ENCODE measurements around the gene CLMN. TPM values are rescaled to one million over a fixed set of nuclear protein-coding genes. Genes with fewer than 3 reads are reported as not detected.
"Not testable (repeated sequence)": the region's sequence is repeated elsewhere in the genome, so short reads cannot be mapped to it uniquely, and the experiment has no call there.

CLMN gene
- total RNA-seq, 1 donor from 2014 or later, result 9.0 TPM

DNA sequence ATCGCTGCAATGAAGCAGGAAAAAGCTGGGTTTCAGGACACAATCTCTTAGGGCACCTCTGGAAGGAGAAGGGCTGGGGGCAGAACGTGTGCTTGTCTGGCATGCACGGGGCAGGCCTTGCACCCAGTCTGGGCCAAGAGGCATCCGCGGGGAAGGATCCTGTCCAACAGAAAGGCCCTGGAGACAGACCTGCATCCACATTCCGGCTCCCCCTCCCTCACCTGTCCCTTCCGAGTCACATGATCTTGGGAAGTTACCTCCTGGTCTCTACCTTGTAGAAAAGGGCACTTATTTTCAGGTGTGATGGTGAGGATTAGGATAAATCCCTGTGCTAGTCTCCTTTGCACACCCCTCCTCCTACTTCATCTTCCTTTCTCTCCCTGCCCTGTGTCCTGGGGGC is 25.4 kb downstream of the CLMN start:
- ATAC-seq (ENCODE audit: poor library complexity) (no peak), DNase-seq (no peak)
- intact Hi-C loops (cut with DNase I), result no loop called here

DNA sequence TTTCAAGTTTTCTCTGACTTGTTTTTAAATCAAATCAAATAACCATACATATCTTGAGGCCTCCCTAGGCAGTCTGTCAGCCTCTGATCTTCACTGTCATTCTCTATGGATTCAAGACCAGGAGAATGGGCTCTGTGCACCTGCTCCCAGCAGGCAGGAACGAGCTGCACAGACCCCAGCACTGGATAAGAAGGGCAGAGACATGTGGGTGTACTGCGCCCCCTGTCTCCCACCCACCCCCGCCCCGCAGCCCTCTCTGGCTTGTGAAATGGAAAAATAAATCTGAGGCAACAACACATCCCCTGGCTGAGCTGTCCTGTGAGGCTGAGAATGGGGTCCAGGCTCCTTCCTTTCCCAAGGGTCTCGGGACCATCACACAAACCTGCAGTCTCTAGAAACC is 26.3 kb downstream of the CLMN start:
- DNase-seq (no peak), ATAC-seq (ENCODE audit: poor library complexity) (no peak)
- intact Hi-C loops (cut with DNase I), result no loop called here

DNA sequence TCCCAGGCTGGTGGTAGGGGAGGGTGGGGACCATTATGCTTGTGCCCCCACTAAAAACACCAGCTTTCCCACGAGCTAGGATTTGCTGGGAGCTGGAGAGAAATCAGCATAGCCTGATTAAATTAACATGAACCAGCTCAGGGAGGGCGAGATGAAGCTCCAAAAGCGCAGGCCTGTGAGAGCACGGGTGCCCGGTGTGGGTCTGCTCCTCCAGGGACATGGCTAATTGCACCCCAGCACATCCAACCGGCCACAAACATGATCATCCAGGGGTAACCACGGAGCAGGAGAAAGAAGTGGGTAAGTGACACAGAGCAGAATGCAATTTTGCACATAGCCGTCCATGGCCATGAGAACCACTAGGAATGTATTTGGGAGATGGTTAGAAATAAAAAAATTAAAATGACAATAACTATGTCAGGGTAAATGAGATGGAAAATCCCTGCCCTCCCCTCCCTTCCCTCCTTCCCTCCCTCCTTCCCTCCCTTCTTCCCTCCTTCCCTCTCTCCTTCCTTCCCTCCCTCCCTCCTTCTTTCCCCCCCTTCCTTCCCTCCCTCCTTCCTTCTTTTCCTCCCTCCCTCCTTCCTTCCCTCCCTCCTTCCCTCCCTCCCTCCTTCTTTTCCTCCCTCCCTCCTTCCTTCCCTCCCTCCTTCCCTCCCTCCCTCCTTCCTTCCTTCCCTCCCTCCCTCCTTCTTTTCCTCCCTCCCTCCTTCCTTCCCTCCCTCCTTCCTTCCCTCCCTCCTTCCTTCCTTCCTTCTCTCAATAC is 26.9 kb downstream of the CLMN start:
- no peak for DNase-seq
- intact Hi-C loops (cut with DNase I), result no loop called here
- ATAC-seq (ENCODE audit: poor library complexity), result no peak

DNA sequence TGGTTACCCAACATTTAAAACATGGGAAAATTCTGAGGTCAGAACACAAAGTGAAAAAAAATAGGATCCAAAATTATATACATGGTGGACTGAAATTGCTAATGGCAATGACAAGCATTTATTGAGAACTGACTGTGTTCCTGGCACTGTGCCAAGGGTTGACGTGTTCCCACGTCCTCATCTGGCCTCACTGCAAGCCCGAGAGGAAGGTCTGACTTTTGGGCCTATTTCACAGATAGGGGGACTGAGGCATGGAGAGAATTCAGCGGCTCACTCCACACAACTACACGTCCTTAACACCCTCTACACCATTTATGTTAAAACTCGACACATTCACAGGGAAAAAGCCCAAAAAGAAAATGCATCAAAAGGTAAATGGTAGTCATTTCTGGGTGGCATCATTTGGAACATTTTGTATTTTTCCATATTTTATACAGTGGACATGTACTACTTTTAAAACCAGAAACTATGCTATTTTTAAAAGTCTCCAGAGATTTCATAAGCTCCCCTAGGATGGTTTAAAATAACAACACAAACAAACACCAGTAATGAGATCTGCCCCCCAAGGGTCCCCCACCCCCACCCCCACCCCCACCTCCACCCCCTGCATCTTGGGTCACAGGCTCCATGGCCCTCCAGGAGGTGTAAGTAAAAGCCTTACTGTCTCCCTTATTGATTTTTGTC is 27.7 kb downstream of the CLMN start:
- DNase-seq, result peak; percentile 84
- peak; percentile 57 for ATAC-seq (ENCODE audit: poor library complexity)
- intact Hi-C loops (cut with DNase I), result no loop called here

DNA sequence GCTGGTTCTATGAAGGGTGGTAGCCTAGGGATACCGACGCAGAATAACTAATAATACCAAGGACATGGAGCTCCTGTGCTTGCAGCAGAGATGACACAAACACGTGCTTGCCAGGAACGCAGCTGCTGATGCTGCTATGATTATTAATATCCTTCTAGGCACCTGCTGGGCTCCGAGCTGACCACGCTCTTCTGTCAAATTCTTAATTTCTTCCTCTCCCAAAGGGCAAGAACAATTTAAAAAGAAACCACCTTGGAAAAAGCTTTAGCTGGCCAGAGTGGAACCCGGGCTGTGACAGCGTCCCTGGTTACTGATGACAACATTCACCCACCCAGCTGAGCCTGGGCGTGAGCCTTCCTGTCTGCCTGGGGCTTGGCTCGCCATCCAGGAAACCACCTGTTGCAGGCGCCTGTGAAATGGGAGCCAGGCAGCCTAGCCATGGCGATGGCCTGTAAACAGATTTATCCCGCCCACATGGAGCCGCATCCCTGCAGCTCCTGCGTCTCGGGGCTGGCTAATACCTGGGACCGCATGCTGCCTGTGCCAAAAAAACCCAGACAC is 28.8 kb downstream of the CLMN start:
- intact Hi-C loops (cut with DNase I), result no loop called here

DNA sequence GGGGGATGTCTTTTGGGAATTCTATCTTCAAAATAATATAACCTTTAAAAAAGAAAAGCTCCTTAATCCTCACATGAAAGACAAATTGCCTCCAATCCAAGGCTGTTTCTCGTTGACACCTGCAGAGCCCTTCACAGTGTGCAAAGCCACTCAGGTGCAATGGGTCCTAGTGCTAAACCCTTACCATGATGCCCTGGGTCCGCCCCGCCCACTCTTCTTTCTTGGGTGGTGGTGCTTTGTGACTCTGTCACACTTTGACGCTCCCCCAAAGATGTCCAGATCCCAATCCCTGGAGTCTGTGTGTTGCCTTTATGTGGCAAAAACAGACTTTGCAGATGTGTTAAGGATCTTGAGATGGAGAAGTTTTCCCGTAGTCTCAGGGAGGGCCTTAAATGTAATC is 29.7 kb downstream of the CLMN start:
- no peak for ATAC-seq (ENCODE audit: poor library complexity)
- no peak for DNase-seq
- intact Hi-C loops (cut with DNase I), result no loop called here

More for the DNA sequence above, 28.8 kb downstream of the CLMN start:
- peak; percentile 73 for DNase-seq
- peak; percentile 63 for ATAC-seq (ENCODE audit: poor library complexity)

DNA sequence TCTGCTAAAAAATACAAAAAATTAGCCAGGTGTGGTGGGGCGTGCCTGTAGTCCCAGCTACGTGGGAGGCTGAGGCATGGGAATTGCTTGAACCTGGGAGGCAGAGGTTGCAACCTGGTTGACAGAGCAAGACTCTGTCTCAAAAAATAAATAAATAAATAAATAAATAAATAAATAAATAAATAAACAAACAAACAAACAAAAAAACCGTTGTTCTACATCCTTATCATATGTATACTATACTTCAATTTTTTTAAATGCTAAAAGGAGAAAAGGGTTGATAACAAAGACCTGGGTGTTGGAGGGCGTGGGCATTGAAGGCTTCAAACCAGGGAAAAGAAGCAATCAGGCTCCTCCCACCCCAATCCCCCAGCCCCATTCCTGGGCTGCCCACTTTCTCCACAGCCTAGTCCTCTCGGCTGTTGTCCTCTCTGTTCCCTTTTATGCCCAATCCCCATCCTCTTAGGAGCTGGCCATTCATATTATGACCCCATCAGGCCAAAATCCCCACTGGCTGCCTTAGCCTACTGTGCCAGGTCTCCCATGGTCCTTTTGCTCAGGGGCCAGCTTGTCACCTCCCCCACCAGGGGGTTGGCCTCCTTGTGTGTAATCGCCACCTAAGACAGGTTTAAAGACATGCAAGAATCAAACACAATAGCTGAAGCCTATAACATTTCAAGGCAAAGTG is 30.2 kb downstream of the CLMN start:
- DNase-seq (no peak), ATAC-seq (ENCODE audit: poor library complexity) (no peak)
- intact Hi-C loops (cut with DNase I), result no loop called here

DNA sequence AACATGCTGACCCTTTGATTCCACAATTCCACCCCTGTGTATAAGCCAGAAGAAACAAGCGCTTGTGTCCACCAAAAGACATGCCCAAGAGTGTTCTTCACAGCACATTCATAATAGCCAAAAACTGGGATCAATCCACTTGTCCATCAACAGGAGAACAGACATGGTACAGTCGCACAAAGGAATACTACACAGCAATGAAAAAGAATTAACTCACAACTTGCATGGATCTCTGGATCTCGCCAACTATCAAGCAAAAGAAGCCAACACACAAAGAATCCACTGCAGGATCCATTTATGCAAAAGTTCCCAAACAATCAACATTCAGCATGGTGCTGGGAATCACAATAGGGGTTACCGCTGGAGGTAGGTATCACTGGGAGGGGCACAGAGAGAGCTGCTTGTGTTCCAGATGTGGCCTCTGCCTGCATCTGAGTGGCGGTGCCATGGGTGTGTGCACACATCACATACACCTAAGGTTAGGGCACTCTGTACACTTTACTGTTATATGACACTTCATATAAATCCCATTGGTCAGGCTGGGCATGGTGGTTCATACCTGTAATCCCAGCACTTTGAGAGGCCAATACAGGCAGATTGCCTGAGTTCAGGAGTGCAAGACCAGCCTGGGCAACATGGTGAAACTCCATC is 30.9 kb downstream of the CLMN start:
- DNase-seq (no peak), ATAC-seq (ENCODE audit: poor library complexity) (no peak)
- intact Hi-C loops (cut with DNase I), result no loop called here

DNA sequence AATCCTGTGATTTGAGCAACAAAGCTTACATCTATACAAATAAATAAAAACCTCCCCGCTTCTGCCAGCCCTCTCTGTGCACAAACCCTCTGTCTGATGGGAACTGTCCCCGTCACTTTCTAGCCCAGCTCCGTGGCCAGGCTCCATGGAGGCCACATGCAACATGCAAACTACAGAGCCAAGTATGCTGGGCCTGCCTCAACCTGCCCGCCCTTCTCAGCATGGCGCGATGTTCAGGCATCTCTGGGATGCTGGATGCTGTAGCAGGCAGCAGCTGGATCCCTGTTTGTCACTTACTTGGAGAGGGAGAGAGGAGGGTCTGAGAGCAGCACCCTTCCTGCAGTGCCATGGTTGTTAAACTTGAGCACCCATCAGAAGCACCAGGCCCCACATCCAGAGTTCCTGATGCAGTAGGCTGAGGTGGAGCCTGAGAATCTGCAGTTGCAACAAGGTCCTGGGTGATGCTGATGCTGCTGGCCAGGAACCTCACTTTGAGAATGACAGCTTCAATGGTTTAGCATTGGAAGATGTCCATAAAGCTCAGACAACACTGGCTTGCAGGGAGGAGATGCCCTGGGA is 32.4 kb downstream of the CLMN start:
- DNase-seq (no peak), ATAC-seq (ENCODE audit: poor library complexity) (no peak)
- intact Hi-C loops (cut with DNase I), result no loop called here

DNA sequence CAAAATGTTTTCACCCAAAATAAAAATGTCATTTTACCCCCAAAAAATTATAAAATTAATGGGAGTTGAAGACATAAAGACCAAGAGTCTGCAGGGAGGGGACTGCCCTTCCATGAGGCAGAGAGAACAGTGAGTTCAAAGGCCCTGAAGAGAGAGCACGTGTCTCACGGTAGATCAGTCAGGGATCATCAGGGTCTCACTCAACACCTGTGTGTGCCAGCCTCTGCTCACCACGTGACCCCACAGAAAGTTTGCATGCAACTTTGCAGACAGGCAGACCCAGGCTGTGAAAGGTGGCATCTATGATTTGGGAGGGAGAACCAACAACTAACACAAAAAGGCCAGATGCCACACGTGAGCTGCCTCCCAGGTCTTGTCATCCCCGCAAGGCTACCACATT is 33.1 kb downstream of the CLMN start:
- intact Hi-C loops (cut with DNase I), result no loop called here
- ATAC-seq (ENCODE audit: poor library complexity), result peak; percentile 31
- DNase-seq, result no peak

DNA sequence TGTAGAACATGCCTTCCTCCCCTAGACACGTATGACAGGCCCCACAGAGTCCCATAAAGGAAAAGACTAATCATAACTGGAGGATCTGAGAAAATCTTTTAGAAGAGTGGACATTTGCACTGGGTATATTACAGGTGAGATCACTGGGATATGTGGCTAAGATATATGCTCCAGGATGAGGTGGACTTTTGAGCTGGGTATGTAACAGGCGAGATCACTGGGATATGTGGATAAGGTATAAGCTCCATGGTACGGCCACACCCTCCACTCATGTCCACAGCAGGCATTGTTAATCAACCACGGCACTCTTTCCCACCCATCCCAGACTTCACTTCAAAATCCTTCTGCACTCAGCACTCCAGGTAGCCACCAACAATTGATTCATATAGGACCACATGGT is 34.1 kb downstream of the CLMN start:
- ATAC-seq (ENCODE audit: poor library complexity) (no peak), DNase-seq (no peak)

DNA sequence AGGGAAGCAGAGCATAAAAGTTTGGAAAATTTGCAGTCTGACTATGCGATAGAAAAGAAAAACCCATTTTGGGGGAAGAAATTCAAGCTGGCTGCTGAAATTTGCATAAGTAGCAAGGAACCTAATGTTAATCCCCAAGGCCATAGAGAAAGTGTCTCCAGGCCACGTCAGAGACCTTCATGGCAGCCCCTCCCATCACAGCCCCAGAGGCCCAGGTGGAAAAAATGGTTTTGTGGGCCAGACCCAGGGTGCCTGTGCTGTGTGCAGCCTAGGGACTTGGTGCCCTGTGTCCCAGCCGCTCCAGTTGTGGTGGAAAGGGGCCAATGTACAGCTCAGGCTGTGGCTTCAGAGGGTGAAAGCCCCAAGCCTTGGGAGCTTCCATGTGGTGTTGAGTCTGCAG is 35.9 kb downstream of the CLMN start:
- intact Hi-C loops (cut with DNase I); DNase-seq; ATAC-seq (ENCODE audit: poor library complexity): not testable (repeated sequence)

More for the DNA sequence above, 34.1 kb downstream of the CLMN start:
- intact Hi-C loops (cut with DNase I), result no loop called here

DNA sequence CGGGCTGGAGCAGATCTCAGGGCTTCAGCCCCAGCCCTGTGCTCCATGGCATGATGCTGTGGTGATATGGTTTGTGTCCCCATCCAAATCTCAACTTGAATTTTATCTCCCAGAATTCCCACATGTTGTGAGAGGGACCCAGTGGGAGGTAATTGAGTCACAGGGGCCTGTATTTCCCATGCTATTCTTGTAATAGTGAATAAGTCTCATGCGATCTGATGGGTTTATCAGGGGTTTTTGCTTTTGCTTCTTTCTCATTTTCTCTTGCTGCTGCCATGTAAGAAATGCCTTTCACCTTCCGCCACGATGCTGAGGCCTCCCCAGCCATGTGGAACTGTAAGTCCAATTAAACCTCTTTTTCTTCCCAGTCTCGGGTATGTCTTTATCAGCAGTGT is 36.7 kb downstream of the CLMN start:
- ATAC-seq (ENCODE audit: poor library complexity); DNase-seq; intact Hi-C loops (cut with DNase I): not testable (repeated sequence)

DNA sequence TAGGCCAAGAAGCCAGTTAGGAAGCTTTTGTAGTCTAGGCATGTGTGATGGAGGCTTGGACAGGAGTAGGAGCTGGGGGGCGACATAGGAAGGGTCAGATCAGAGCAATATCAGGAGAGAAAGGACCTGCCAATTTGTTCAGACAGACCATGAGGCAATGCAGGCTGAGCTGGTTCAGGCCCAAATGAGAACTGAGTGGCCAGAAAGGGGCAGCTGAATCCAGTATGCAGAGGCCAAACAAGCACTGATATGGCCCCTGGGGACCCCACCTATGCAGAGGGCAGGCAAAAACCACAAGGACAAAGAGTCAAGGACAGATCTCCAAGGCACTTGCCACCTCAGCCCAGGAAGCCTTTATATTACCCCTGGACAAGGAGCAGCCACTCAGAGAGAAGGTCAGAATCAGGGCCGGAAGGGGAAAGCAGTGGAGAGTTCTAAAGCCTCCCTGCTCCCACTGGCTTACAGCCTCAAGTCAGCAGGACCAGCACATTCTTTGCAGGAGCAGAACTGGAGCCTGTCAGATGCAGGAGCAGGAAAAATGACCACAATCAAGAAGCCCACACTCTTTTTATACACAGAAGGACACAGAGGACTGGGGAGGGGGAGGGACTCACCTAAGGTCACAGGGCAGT is 37.2 kb downstream of the CLMN start:
- ATAC-seq (ENCODE audit: poor library complexity), result peak; percentile 45
- DNase-seq, result no peak
- intact Hi-C loops (cut with DNase I), result no loop called here

DNA sequence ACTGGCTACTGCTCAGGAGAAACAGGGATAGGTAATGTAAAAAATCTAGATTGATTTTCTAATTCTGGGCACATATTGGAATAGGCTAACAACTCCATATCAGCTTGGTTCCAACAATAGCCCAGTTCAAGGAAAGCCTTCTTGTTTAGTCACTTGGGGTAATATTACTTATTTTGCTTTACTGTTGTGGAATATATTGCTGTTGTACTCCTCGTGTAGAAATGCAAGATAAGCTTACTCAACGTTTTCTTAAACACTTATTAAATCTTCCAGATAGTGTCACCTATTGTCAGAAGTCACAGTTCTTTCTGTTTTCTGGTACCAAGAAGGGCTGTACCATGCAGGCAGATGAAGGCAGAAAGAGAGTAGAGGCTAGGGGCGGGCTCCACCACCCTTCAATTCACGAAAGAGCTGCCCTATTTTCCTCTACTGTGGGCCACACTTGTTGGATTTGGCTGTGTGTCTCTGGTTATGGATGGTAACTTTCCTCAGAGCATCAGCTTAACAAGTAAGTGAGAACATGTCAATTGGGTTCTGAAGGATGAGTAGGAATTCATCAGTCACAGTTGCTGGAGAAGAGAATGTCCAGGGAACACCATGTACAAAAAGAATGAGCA is 38.0 kb downstream of the CLMN start:
- ATAC-seq (ENCODE audit: poor library complexity), result no peak
- intact Hi-C loops (cut with DNase I), result no loop called here
- no peak for DNase-seq

DNA sequence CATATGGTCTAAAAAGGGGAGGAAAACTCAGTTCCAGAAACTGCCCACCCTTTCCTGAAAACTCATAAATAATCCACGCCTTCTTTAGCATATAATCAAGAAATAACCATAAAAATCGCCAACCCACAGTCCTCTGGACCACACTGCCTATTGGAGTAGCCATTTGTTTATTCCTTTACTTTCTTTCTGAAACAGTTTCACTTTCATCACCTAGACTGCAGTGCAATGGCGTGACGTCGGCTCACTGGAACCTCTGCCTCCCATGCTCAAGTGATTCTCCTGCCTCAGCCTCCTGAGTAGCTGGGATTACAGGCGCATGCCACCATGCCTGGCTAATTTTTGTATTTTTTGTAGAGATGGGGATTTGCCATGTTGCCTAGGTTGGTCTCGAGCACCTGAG is 44.2 kb downstream of the CLMN start:
- DNase-seq, result no peak
- intact Hi-C loops (cut with DNase I), result no loop called here
- ATAC-seq (ENCODE audit: poor library complexity), result no peak

DNA sequence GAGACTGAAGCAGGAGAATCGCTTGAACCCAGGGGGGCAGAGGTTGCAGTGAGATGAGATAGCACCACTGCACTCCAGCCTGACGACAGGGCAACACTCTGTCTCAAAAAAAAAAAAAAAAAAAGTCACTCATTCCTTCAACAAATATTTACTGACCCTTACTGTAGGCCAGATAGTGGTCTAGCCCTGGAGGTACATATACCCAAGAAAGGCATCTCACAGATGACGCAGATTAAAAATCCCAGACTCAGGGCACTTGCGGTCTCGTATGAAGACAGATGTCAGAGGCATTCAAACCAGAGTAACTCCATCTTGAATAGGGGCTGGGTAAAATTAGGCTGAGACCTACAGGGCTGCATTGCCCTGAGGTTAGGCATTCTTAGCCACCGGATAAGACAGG is 44.8 kb downstream of the CLMN start:
- DNase-seq (no peak), ATAC-seq (ENCODE audit: poor library complexity) (no peak)
- intact Hi-C loops (cut with DNase I), result no loop called here

DNA sequence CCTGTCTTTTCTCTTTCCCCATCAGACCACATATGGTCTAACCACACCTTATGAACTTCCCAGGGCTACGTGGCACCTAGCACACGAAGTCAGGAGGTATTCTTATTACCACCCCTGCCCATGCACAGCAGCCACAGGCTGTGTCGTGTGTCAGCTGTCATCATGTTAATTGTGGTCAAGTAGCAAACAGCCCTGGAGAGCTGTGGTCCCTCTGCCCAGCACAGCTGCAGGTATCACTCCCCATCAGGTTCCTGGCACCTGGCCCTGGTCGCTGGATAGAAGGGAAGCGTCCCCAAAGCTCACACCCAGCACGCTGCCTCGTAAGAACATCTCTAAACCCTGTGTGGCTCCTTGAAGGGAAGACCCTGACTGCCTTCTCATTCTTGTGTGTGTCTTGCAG is 45.4 kb downstream of the CLMN start:
- intact Hi-C loops (cut with DNase I), result no loop called here
- DNase-seq, result no peak
- ATAC-seq (ENCODE audit: poor library complexity), result no peak

All from Right ventricle myocardium superior (tissue), 1 donor.